ENCODE measurements around the gene KIAA0408. TPM values are rescaled to one million over a fixed set of nuclear protein-coding genes. Genes with fewer than 3 reads are reported as not detected.

Gene KIAA0408
- total and polyA plus RNA-seq, 4 donors, result 0.07 to 0.28 TPM; not detected in 2

DNA sequence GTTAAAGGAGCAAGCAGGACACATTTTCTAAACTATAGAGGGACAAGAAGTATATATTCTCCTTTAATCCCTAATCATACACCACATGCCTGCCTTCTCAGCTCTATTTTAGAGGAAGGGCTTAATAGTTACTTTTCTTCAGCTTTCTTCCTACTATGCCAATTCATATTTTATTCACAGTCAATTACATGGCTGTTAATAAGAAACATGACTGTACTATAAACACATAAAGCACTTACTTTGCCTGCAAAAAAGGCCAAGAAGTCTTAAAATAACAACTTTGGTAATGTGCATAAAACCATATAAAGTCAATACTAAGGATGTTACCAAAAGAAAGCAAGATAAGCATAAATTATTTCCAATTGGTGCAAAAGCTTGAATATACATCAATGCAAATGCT, 6.4 kb downstream of the KIAA0408 start:
- Histone ChIP-seq H3K9ac (ENCODE audit: low read depth in 1 of 2, low read length in 2 of 2) (no peak overlapping the region), H3K27me3 (ENCODE audit: control insufficient read depth in 4 of 4, insufficient read depth in 4 of 4, low read length in 3 of 4) (no peaks in the 10 kb centered on the region), H3K4me3 (ENCODE audit: low read depth in 1 of 3, low read length in 3 of 3) (no peak overlapping the region), H3K4me1 (ENCODE audit: control insufficient read depth in 4 of 4, insufficient read depth in 4 of 4, low read length in 3 of 4) (peaks cover 2 to 13% (median 7%) of the 10 kb centered on the region in 4 donors), H3K9me3 (ENCODE audit: control insufficient read depth in 4 of 4, low read length in 3 of 4) (no peaks in the 10 kb centered on the region), H3K36me3 (ENCODE audit: control insufficient read depth in 4 of 4, insufficient read depth in 3 of 4, low read depth in 1 of 4, low read length in 3 of 4) (no peaks in the 10 kb centered on the region), H3K27ac (ENCODE audit: low read depth in 1 of 2, low read length in 2 of 2) (no peak overlapping the region)
- no peak for DNase-seq (ENCODE audit: low spot score)
- TF ChIP-seq RAD21 (IDR thresholded peaks at IDR 0.05), result no peak
- TF ChIP-seq, protein P1, sequence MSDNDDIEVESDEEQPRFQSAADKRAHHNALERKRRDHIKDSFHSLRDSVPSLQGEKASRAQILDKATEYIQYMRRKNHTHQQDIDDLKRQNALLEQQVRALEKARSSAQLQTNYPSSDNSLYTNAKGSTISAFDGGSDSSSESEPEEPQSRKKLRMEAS (IDR thresholded peaks at IDR 0.05), result no peak
- no peak for TF ChIP-seq SP1 (IDR thresholded peaks at IDR 0.05)
- no peak for TF ChIP-seq JUND (IDR thresholded peaks at IDR 0.05)
- TF ChIP-seq HNF4A (conservative IDR thresholded peaks at IDR 0.05), result no peak
- no peak for TF ChIP-seq RXRA (IDR thresholded peaks at IDR 0.05)
- TF ChIP-seq, protein P2, sequence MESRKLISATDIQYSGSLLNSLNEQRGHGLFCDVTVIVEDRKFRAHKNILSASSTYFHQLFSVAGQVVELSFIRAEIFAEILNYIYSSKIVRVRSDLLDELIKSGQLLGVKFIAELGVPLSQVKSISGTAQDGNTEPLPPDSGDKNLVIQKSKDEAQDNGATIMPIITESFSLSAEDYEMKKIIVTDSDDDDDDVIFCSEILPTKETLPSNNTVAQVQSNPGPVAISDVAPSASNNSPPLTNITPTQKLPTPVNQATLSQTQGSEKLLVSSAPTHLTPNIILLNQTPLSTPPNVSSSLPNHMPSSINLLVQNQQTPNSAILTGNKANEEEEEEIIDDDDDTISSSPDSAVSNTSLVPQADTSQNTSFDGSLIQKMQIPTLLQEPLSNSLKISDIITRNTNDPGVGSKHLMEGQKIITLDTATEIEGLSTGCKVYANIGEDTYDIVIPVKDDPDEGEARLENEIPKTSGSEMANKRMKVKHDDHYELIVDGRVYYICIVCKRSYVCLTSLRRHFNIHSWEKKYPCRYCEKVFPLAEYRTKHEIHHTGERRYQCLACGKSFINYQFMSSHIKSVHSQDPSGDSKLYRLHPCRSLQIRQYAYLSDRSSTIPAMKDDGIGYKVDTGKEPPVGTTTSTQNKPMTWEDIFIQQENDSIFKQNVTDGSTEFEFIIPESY (IDR thresholded peaks at IDR 0.05), result no peak
- TF ChIP-seq HNF4G (IDR thresholded peaks at IDR 0.05), result no peak
- TF ChIP-seq EGR1 (IDR thresholded peaks at IDR 0.05; ENCODE audit: low read depth in 2 of 2), result no peak
- no peak for TF ChIP-seq NR2F2 (IDR thresholded peaks at IDR 0.05)
- TF ChIP-seq, protein P3, sequence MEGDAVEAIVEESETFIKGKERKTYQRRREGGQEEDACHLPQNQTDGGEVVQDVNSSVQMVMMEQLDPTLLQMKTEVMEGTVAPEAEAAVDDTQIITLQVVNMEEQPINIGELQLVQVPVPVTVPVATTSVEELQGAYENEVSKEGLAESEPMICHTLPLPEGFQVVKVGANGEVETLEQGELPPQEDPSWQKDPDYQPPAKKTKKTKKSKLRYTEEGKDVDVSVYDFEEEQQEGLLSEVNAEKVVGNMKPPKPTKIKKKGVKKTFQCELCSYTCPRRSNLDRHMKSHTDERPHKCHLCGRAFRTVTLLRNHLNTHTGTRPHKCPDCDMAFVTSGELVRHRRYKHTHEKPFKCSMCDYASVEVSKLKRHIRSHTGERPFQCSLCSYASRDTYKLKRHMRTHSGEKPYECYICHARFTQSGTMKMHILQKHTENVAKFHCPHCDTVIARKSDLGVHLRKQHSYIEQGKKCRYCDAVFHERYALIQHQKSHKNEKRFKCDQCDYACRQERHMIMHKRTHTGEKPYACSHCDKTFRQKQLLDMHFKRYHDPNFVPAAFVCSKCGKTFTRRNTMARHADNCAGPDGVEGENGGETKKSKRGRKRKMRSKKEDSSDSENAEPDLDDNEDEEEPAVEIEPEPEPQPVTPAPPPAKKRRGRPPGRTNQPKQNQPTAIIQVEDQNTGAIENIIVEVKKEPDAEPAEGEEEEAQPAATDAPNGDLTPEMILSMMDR (IDR thresholded peaks at IDR 0.05; ENCODE audit: low read depth, low read length, missing input control), result no peak
- TF ChIP-seq YY1 (IDR thresholded peaks at IDR 0.05), result no peak
- TF ChIP-seq FOXA1 (IDR thresholded peaks at IDR 0.05), result no peak
- TF ChIP-seq GABPA (IDR thresholded peaks at IDR 0.05 in 1 of 2, conservative IDR thresholded peaks at IDR 0.05 in 1 of 2), result no peak
- no peak for TF ChIP-seq TAF1 (conservative IDR thresholded peaks at IDR 0.05)
- TF ChIP-seq, protein P4, sequence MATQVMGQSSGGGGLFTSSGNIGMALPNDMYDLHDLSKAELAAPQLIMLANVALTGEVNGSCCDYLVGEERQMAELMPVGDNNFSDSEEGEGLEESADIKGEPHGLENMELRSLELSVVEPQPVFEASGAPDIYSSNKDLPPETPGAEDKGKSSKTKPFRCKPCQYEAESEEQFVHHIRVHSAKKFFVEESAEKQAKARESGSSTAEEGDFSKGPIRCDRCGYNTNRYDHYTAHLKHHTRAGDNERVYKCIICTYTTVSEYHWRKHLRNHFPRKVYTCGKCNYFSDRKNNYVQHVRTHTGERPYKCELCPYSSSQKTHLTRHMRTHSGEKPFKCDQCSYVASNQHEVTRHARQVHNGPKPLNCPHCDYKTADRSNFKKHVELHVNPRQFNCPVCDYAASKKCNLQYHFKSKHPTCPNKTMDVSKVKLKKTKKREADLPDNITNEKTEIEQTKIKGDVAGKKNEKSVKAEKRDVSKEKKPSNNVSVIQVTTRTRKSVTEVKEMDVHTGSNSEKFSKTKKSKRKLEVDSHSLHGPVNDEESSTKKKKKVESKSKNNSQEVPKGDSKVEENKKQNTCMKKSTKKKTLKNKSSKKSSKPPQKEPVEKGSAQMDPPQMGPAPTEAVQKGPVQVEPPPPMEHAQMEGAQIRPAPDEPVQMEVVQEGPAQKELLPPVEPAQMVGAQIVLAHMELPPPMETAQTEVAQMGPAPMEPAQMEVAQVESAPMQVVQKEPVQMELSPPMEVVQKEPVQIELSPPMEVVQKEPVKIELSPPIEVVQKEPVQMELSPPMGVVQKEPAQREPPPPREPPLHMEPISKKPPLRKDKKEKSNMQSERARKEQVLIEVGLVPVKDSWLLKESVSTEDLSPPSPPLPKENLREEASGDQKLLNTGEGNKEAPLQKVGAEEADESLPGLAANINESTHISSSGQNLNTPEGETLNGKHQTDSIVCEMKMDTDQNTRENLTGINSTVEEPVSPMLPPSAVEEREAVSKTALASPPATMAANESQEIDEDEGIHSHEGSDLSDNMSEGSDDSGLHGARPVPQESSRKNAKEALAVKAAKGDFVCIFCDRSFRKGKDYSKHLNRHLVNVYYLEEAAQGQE (IDR thresholded peaks at IDR 0.05), result no peak

DNA sequence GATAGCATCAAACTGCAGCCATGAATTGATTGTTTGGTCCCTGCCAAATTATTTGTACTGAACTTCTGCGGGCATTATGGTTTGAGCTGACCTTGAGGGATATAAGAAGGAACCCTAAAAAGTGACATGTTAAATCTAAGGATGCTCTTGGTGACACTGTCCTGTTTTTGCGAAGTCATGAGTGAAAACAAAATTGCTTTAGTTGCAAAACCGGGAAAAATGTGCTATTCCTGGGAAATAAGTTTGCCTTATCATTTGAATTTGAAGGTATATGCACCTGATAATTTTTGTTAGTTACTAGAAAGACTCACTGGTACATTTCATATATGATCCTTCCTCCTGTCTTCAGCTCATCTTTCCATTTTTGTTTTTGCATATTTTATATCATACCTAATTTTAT, 7.8 kb downstream of the KIAA0408 start:
- no peaks in the 10 kb centered on the region for H3K27me3 ChIP-seq (ENCODE audit: control insufficient read depth in 4 of 4, insufficient read depth in 4 of 4, low read length in 3 of 4)
- no peak for DNase-seq (ENCODE audit: low spot score)
- no peaks in the 10 kb centered on the region for H3K9me3 ChIP-seq (ENCODE audit: control insufficient read depth in 4 of 4, low read length in 3 of 4)
- H3K9ac ChIP-seq (ENCODE audit: low read depth in 1 of 2, low read length in 2 of 2), result no peak overlapping the region
- no peaks in the 10 kb centered on the region for H3K4me1 ChIP-seq (ENCODE audit: control insufficient read depth in 4 of 4, insufficient read depth in 4 of 4, low read length in 3 of 4)
- no peak overlapping the region for H3K27ac ChIP-seq (ENCODE audit: low read depth in 1 of 2, low read length in 2 of 2)
- 96% methylated on average over 3 of the region's 3 CpGs for WGBS
- no peak overlapping the region for H3K4me3 ChIP-seq (ENCODE audit: low read depth in 1 of 3, low read length in 3 of 3)
- H3K36me3 ChIP-seq (ENCODE audit: control insufficient read depth in 4 of 4, insufficient read depth in 3 of 4, low read depth in 1 of 4, low read length in 3 of 4), result no peaks in the 10 kb centered on the region
- TF ChIP-seq RXRA (IDR thresholded peaks at IDR 0.05) (no peak), EGR1 (IDR thresholded peaks at IDR 0.05; ENCODE audit: low read depth in 2 of 2) (no peak), FOXA1 (IDR thresholded peaks at IDR 0.05) (no peak), TAF1 (conservative IDR thresholded peaks at IDR 0.05) (no peak), HNF4G (IDR thresholded peaks at IDR 0.05) (no peak), JUND (IDR thresholded peaks at IDR 0.05) (no peak)
- TF ChIP-seq, protein P5, sequence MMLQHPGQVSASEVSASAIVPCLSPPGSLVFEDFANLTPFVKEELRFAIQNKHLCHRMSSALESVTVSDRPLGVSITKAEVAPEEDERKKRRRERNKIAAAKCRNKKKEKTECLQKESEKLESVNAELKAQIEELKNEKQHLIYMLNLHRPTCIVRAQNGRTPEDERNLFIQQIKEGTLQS (IDR thresholded peaks at IDR 0.05), result no peak
- TF ChIP-seq, protein P4 (IDR thresholded peaks at IDR 0.05), result no peak
- TF ChIP-seq, protein P1 (IDR thresholded peaks at IDR 0.05), result no peak
